ENCODE data around the gene NPPB. TPM values are rescaled to one million over a fixed set of nuclear protein-coding genes. Genes with fewer than 3 reads are reported as not detected.

The NPPB gene
- total and polyA plus RNA-seq, 9 of the 15 experiments (the other 6 are each of a cell fraction or from before 2014, with no cell fraction given), result not detected

- TF ChIP-seq CBX5 (IDR thresholded peaks at IDR 0.05; ENCODE audit: borderline replicate concordance, low read depth) (no peak), MECOM (CRISPR knock-in tag; IDR thresholded peaks at IDR 0.05) (peak; percentile 56; the same call in 1 of the 2 replicates), TARDBP (IDR thresholded peaks at IDR 0.05) (peak; percentile 67; the same call in 1 of the 2 replicates), POLR2G (IDR thresholded peaks at IDR 0.05; ENCODE audit: low read depth, low read length) (peak; percentile 52; the same call in 1 of the 2 replicates), MAZ (CRISPR knock-in tag; conservative IDR thresholded peaks at IDR 0.05 in 1 of 2, IDR thresholded peaks at IDR 0.05 in 1 of 2) (peak in 1 of 2 experiments; percentile 30; a peak in 1 of 4 replicates), CBFA2T3 (IDR thresholded peaks at IDR 0.05) (no peak), MYNN (IDR thresholded peaks at IDR 0.05) (no peak; the same call in 1 of the 2 replicates), MYNN (CRISPR knock-in tag; IDR thresholded peaks at IDR 0.05) (no peak), SMAD4 (CRISPR knock-in tag; conservative IDR thresholded peaks at IDR 0.05) (0 out of 2 replicates have a peak, but pooled peaks have one; percentile 51), WHSC1 (IDR thresholded peaks at IDR 0.05; ENCODE audit: low read length) (no peak), SIN3B (IDR thresholded peaks at IDR 0.05; ENCODE audit: low read depth) (no peak), BHLHE40 (IDR thresholded peaks at IDR 0.05; ENCODE audit: low read length) (peak; percentile 36), POLR3G (IDR thresholded peaks at IDR 0.05; ENCODE audit: extremely low read depth, insufficient read length, insufficient replicate concordance) (no peak), ZNF175 (CRISPR knock-in tag; IDR thresholded peaks at IDR 0.05; ENCODE audit: low read depth) (no peak), NCOR1 (IDR thresholded peaks at IDR 0.05) (0 out of 2 replicates have a peak, but pooled peaks have one; percentile 19), RAD21 (CRISPR knock-in tag; conservative IDR thresholded peaks at IDR 0.05 in 1 of 2, IDR thresholded peaks at IDR 0.05 in 1 of 2) (peak; percentile 100), SOX6 (IDR thresholded peaks at IDR 0.05) (peak; percentile 19; the same call in 1 of the 2 replicates), ATF1 (CRISPR knock-in tag; IDR thresholded peaks at IDR 0.05) (no peak), ATF1 (tag; IDR thresholded peaks at IDR 0.05) (0 out of 2 replicates have a peak, but pooled peaks have one; percentile 17), RREB1 (CRISPR knock-in tag; IDR thresholded peaks at IDR 0.05) (0 out of 2 replicates have a peak, but pooled peaks have one; percentile 26), CREBBP (IDR thresholded peaks at IDR 0.05; ENCODE audit: low read depth, low read length) (no peak)
- TF ChIP-seq, protein P1, sequence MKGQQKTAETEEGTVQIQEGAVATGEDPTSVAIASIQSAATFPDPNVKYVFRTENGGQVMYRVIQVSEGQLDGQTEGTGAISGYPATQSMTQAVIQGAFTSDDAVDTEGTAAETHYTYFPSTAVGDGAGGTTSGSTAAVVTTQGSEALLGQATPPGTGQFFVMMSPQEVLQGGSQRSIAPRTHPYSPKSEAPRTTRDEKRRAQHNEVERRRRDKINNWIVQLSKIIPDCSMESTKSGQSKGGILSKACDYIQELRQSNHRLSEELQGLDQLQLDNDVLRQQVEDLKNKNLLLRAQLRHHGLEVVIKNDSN (CRISPR knock-in tag; IDR thresholded peaks at IDR 0.05), result peak; percentile 62; the same call in 1 of the 2 replicates
- TF ChIP-seq, protein P2, sequence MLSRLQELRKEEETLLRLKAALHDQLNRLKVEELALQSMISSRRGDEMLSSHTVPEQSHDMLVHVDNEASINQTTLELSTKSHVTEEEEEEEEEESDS (CRISPR knock-in tag; IDR thresholded peaks at IDR 0.05), result no peak
These were observed 20.1 kb downstream of the NPPB start (continued) for GRCh38 chr1:11838349-11839272.

Measured in K562 (cell line).